ENCODE measurements around the gene ASPRV1.

The ASPRV1 gene

DNA sequence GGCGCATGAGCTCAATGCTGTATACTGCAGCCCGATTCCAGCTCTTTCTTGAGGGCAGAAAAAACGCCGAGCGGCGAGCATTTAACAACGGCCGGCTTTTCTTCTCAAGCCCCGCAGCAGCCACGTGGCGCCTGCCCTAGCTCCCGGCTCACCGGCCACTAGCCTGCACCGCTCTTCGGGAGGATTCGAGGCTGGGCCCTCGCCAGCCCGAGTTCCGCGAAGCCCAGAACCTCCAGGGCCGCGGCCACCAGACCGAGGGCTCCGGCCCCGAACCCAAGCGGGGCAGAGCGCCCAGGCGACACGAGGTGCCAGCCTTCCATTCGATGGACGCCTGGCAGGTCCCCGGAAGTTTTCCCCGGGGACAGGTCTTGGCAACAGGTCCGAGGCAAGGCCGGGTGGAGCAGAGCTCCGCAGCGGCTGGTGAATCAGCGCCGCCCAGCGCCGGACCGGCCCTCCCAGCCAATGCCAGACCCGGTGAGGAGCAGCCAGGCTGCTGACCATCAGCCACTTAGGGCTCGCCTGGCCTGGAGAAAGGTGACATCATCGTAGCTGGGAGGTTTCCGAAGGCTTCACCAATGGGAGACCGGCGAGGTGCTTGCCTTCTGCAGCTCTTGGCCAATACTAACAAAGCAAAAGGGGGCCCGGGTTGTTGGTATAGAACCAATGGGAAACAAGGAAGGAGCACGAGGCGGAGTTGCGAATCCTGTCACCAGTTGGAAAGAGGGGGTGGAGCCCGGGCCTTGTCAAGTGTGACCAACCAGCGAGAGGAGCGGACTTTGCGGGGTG is 47.1 kb downstream of the ASPRV1 start:
- peak overlapping the region; percentile 72 to 90 for H3K27ac ChIP-seq (ENCODE audit: insufficient read depth in 1 of 2, low read depth in 1 of 2, low read length in 2 of 2, poor library complexity in 1 of 2, severe bottlenecking in 2 of 2)
- H3K4me1 ChIP-seq (ENCODE audit: control extremely low read depth in 1 of 4, control insufficient read depth in 4 of 4, insufficient read depth in 4 of 4, low read length in 3 of 4) = peaks cover 6 to 49% (median 32%) of the 10 kb centered on the region in 4 experiments
- DNase-seq = peak; percentile 100
- WGBS (ENCODE audit: insufficient coverage) = 0% methylated on average over 55 of the region's 56 CpGs
- peaks cover 0 to 12% (median 6%) of the 10 kb centered on the region in 4 experiments for H3K36me3 ChIP-seq (ENCODE audit: control insufficient read depth in 4 of 4, insufficient read depth in 4 of 4, low read length in 3 of 4)
- H3K4me3 ChIP-seq (ENCODE audit: control insufficient read depth in 1 of 7, extremely low read depth in 1 of 7, insufficient read depth in 4 of 7, low read depth in 2 of 7, low read length in 6 of 7) = peak overlapping the region; percentile 42 to 87 (median 78)
- ChIA-PET CTCF (interaction anchor here (0.6 to 6.8 kb wide), 21 partner anchors 11 to 387 kb away, joined by 3 to 96 read pairs (median 3); partner anchors contain the start of genes C2orf42 and FAM136A), POLR2A (interaction anchor here (0.6 to 2.4 kb wide), 18 partner anchors 10 to 379 kb away, joined by 3 to 18 read pairs (median 4); partner anchors contain the start of genes SNRNP27 and SNRPG)
- H3K9me3 ChIP-seq (ENCODE audit: control extremely low read depth in 1 of 5, control insufficient read depth in 4 of 5, insufficient read depth in 2 of 5, low read depth in 1 of 5, low read length in 4 of 5) = no peaks in the 10 kb centered on the region
- no peaks in the 10 kb centered on the region for H3K27me3 ChIP-seq (replicated peaks in 2 of 5; ENCODE audit: control insufficient read depth in 4 of 5, insufficient read depth in 5 of 5, low read length in 4 of 5)

DNA sequence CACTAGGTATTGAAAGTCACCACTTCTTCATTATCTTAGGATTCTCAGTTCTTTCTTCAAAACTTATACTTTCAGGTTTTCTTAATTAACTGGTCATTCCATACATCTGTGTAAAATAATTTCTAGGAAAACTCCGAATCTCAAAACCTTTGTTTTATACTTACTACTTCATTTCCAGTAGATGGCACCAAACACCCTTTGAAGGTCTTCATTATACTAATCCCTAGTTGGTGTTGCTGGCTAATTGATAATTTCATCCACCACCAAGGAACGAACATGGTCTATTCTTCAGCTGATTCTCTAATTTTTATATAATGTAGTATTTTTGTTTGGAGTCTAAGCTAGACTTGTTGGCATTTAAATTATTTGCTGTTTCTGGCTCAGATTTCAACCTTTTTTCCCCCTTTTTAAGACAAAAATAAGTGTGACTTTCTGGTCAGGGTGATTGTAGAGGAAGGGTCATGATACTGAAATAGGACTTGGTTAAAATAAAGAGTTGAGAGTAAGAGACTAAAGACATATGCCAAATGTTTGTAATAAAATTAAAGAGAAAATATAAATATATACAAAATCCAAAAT is 49.4 kb downstream of the ASPRV1 start:
- H3K27me3 ChIP-seq (replicated peaks in 2 of 5; ENCODE audit: control insufficient read depth in 4 of 5, insufficient read depth in 5 of 5, low read length in 4 of 5) = no peaks in the 10 kb centered on the region
- peak; percentile 72 to 81 (median 77) for DNase-seq
- H3K36me3 ChIP-seq (ENCODE audit: control insufficient read depth in 4 of 4, insufficient read depth in 4 of 4, low read length in 3 of 4) = peaks cover 4 to 27% (median 15%) of the 10 kb centered on the region in 4 experiments
- H3K4me1 ChIP-seq (ENCODE audit: control extremely low read depth in 1 of 4, control insufficient read depth in 4 of 4, insufficient read depth in 4 of 4, low read length in 3 of 4) = peaks cover 2 to 35% (median 21%) of the 10 kb centered on the region in 4 experiments
- H3K27ac ChIP-seq (ENCODE audit: insufficient read depth in 1 of 2, low read depth in 1 of 2, low read length in 2 of 2, poor library complexity in 1 of 2, severe bottlenecking in 2 of 2) = no peak overlapping the region
- ChIA-PET POLR2A (interaction anchor here (1.4 kb wide), 1 partner anchor 183 kb away, joined by 4 read pairs; no protein-coding TSS in a partner anchor), CTCF (interaction anchor here (0.5 to 6.8 kb wide), 27 partner anchors 9 to 389 kb away, joined by 3 to 96 read pairs (median 4); partner anchors contain the start of genes FAM136A, PCYOX1 and SNRPG)
- H3K4me3 ChIP-seq (ENCODE audit: control insufficient read depth in 1 of 7, extremely low read depth in 1 of 7, insufficient read depth in 4 of 7, low read depth in 2 of 7, low read length in 6 of 7) = no peak overlapping the region
- no CpG with 5 or more reads among the region's 2 CpGs for WGBS (ENCODE audit: insufficient coverage)
- H3K9me3 ChIP-seq (ENCODE audit: control extremely low read depth in 1 of 5, control insufficient read depth in 4 of 5, insufficient read depth in 2 of 5, low read depth in 1 of 5, low read length in 4 of 5) = no peaks in the 10 kb centered on the region
